Measurements from ENCODE around the gene TRIM31. TPM values are rescaled to one million over a fixed set of nuclear protein-coding genes. Genes with fewer than 3 reads are reported as not detected.

Gene TRIM31
- total and polyA plus RNA-seq, 8 donors: 1.2 to 52.2 (median 7.8) TPM; not detected in 2

DNA sequence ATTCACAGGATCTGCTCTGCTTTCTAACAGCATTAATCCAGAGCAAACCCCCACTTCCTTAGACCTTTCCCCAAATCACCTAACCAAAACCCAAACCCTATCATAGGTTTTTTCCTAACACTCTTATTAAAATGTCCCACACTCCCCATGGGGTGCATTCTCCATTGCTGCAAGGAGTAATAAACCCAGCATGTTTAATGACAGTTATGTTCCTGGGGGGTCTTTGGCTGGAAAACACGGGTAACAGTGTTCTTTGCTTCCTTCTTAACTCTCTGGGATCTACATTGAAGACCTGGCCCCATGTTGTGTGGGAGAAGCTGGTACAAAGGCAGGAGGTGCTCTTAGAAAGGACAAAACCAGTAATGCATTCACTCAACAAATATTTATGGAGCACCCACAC, 16.1 kb downstream of the TRIM31 start:
- 33 to 54% (median 43%) methylated on average over 1 of the region's 1 CpG for whole genome bisulfite sequencing, 5 donors
- no peak overlapping the region for H3K4me3 ChIP-seq
- TF ChIP-seq POLR2AphosphoS5 (IDR thresholded peaks at IDR 0.05): no peak
- TF ChIP-seq POLR2A (IDR thresholded peaks at IDR 0.05): no peak
- TF ChIP-seq EP300 (IDR thresholded peaks at IDR 0.05): no peak
- TF ChIP-seq, protein P1, sequence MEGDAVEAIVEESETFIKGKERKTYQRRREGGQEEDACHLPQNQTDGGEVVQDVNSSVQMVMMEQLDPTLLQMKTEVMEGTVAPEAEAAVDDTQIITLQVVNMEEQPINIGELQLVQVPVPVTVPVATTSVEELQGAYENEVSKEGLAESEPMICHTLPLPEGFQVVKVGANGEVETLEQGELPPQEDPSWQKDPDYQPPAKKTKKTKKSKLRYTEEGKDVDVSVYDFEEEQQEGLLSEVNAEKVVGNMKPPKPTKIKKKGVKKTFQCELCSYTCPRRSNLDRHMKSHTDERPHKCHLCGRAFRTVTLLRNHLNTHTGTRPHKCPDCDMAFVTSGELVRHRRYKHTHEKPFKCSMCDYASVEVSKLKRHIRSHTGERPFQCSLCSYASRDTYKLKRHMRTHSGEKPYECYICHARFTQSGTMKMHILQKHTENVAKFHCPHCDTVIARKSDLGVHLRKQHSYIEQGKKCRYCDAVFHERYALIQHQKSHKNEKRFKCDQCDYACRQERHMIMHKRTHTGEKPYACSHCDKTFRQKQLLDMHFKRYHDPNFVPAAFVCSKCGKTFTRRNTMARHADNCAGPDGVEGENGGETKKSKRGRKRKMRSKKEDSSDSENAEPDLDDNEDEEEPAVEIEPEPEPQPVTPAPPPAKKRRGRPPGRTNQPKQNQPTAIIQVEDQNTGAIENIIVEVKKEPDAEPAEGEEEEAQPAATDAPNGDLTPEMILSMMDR (IDR thresholded peaks at IDR 0.05): no peak
- no peaks in the 10 kb centered on the region for H3K9me3 ChIP-seq
- H3K4me1 ChIP-seq: peaks cover 14 to 41% (median 22%) of the 10 kb centered on the region in 4 donors
- intact Hi-C loops (cut with DNase I; ENCODE audit: low total_unique reads): no loop called here
- peaks cover 0 to 85% (median 19%) of the 10 kb centered on the region in 3 donors for H3K27me3 ChIP-seq
- DNase-seq: no peak
- H3K27ac ChIP-seq: no peak overlapping the region
- no peaks in the 10 kb centered on the region for H3K36me3 ChIP-seq

- intact Hi-C loops (cut with DNase I; ENCODE audit: low total_unique reads): no loop called here
- H3K4me3 ChIP-seq: no peak overlapping the region
- H3K36me3 ChIP-seq: no peaks in the 10 kb centered on the region
- no peak for DNase-seq
- TF ChIP-seq EP300 (IDR thresholded peaks at IDR 0.05): no peak
- no peak for TF ChIP-seq POLR2A (IDR thresholded peaks at IDR 0.05)
- TF ChIP-seq, protein P1 (IDR thresholded peaks at IDR 0.05): no peak
- no peak for TF ChIP-seq POLR2AphosphoS5 (IDR thresholded peaks at IDR 0.05)
- peak overlapping the region in 1 of 5 donors; percentile 20 for H3K27ac ChIP-seq
- WGBS, 5 donors: 56 to 75% (median 70%) methylated on average over 4 to 5 of the region's 5 CpGs
- H3K27me3 ChIP-seq: peaks cover 0 to 76% (median 6%) of the 10 kb centered on the region in 3 donors
- H3K9me3 ChIP-seq: no peaks in the 10 kb centered on the region
- peaks cover 0 to 29% (median 3%) of the 10 kb centered on the region in 4 donors for H3K4me1 ChIP-seq
Measured at GRCh38 chr6:30093951-30094661, 18.8 kb downstream of the TRIM31 start.

- peaks cover 0 to 65% (median 6%) of the 10 kb centered on the region in 3 donors for H3K27me3 ChIP-seq
- WGBS, 5 donors: 64 to 74% (median 68%) methylated on average over 6 of the region's 6 CpGs
- H3K27ac ChIP-seq: no peak overlapping the region
Measured at GRCh38 chr6:30092852-30093543, 19.9 kb downstream of the TRIM31 start.

More at GRCh38 chr6:30092852-30093543, 19.9 kb downstream of the TRIM31 start:
- Histone ChIP-seq H3K36me3 (no peaks in the 10 kb centered on the region), H3K4me3 (no peak overlapping the region), H3K9me3 (no peaks in the 10 kb centered on the region), H3K4me1 (peaks cover 0 to 22% (median 3%) of the 10 kb centered on the region in 4 donors)
- no peak for TF ChIP-seq POLR2AphosphoS5 (IDR thresholded peaks at IDR 0.05)
- no peak for TF ChIP-seq EP300 (IDR thresholded peaks at IDR 0.05)
- TF ChIP-seq, protein P1 (IDR thresholded peaks at IDR 0.05): no peak
- no peak for TF ChIP-seq POLR2A (IDR thresholded peaks at IDR 0.05)
- DNase-seq: no peak
- intact Hi-C loops (cut with DNase I; ENCODE audit: low total_unique reads): no loop called here
